ENCODE measurements around the gene TPM3.
A peak's percentile ranks its signal among the peaks of the same experiment; 100 is the strongest.
"Not testable (repeated sequence)": the region's sequence is repeated elsewhere in the genome, so short reads cannot be mapped to it uniquely, and the experiment has no call there.

Gene TPM3

DNA sequence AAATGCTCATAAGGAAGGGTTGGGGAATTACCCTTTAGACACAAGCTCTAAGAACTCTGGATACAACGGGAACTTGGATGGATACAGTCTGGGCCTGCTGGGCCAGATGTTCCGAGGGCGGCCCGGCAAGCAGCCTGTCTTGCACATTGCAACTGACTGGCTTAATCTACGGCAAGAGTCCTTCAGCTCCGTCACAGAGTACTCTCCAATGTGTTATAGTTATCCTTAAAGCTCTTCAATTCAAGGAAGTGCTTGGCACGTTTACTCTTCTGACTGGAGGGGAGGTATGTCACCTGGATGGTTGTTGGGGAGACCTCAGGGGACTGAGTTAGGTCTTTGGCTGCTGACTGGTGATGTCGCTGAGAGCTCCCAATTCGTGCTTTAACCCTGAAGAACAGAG, 15.4 kb upstream of the TPM3 start:
- no peaks in the 10 kb centered on the region for H3K9me3 ChIP-seq (ENCODE audit: insufficient read depth, low read depth, low read length)
- peaks cover 34% of the 10 kb centered on the region; the same call in 1 of the 2 replicates for H3K36me3 ChIP-seq (ENCODE audit: insufficient read depth, low read length)
- no peaks in the 10 kb centered on the region for H4K20me1 ChIP-seq (ENCODE audit: insufficient read depth, low read length, poor library complexity, severe bottlenecking)
- no peaks in the 10 kb centered on the region for H3K79me2 ChIP-seq (ENCODE audit: insufficient read depth, low read length)
- TF ChIP-seq, protein P1, sequence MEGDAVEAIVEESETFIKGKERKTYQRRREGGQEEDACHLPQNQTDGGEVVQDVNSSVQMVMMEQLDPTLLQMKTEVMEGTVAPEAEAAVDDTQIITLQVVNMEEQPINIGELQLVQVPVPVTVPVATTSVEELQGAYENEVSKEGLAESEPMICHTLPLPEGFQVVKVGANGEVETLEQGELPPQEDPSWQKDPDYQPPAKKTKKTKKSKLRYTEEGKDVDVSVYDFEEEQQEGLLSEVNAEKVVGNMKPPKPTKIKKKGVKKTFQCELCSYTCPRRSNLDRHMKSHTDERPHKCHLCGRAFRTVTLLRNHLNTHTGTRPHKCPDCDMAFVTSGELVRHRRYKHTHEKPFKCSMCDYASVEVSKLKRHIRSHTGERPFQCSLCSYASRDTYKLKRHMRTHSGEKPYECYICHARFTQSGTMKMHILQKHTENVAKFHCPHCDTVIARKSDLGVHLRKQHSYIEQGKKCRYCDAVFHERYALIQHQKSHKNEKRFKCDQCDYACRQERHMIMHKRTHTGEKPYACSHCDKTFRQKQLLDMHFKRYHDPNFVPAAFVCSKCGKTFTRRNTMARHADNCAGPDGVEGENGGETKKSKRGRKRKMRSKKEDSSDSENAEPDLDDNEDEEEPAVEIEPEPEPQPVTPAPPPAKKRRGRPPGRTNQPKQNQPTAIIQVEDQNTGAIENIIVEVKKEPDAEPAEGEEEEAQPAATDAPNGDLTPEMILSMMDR (conservative IDR thresholded peaks at IDR 0.05; ENCODE audit: low read length) = no peak
- no peak for TF ChIP-seq EZH2phosphoT487 (IDR thresholded peaks at IDR 0.05; ENCODE audit: borderline replicate concordance)
- no peaks in the 10 kb centered on the region for H3F3A ChIP-seq (ENCODE audit: low read depth)
- H3K4me1 ChIP-seq (ENCODE audit: insufficient read depth, low read length, poor library complexity, severe bottlenecking) = no peaks in the 10 kb centered on the region
- no peaks in the 10 kb centered on the region for H3K9me2 ChIP-seq (replicated peaks; ENCODE audit: low read depth, low read length)
- H3K4me3 ChIP-seq (ENCODE audit: low read length, poor library complexity, severe bottlenecking) = no peak overlapping the region
- H3K9ac ChIP-seq (ENCODE audit: low read depth, low read length, poor library complexity, severe bottlenecking) = no peak overlapping the region
- H2AFZ ChIP-seq (ENCODE audit: low read length) = no peak overlapping the region
- H3K27me3 ChIP-seq (ENCODE audit: insufficient read depth, low read length, poor library complexity, severe bottlenecking) = no peaks in the 10 kb centered on the region
- no peak overlapping the region for H3K4me2 ChIP-seq (ENCODE audit: low read depth, low read length, poor library complexity, severe bottlenecking)

DNA sequence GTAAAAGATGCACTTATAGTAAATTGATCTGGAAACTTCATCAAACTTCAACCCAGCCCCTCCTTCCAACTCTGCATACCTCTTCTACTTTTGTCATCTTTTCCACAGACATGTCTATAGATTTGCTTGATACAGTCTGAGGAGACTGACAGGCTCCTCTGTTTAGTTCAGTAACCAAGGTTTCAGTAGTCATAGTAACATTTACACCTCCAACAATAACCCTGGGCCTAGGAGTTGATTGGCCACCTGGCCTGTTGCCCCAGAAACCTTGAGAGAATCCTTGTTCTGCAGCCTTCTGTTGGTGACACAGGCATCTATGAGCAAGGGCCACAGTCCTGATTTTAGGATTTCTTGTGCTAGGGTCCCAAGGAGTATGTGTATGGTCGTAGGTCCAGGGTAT, 14.3 kb upstream of the TPM3 start, which contains the start of gene CFAP141:
TSS of gene CFAP141 (minus strand) at position 138 of the 400 bp plus-strand sequence. CDS start at position 112, 26 bp downstream.
- no peaks in the 10 kb centered on the region for H3F3A ChIP-seq (ENCODE audit: low read depth)
- no peak for TF ChIP-seq EZH2phosphoT487 (IDR thresholded peaks at IDR 0.05; ENCODE audit: borderline replicate concordance)
- TF ChIP-seq, protein P1 (conservative IDR thresholded peaks at IDR 0.05; ENCODE audit: low read length) = no peak

GRCh38 chr1:154205778-154206177, 13.9 kb upstream of the TPM3 start:
- H2AFZ ChIP-seq (ENCODE audit: low read length); H4K20me1 ChIP-seq (ENCODE audit: insufficient read depth, low read length, poor library complexity, severe bottlenecking): not testable (repeated sequence)

More for the DNA sequence above, 14.3 kb upstream of the TPM3 start, which contains the start of gene CFAP141:
- H3K4me3 ChIP-seq (ENCODE audit: low read length, poor library complexity, severe bottlenecking) = no peak within 1 kb of the TSS
- no peaks in the 10 kb centered on the region for H3K4me1 ChIP-seq (ENCODE audit: insufficient read depth, low read length, poor library complexity, severe bottlenecking)
- no peak within 1 kb of the TSS for H3K9ac ChIP-seq (ENCODE audit: low read depth, low read length, poor library complexity, severe bottlenecking)
- H3K9me3 ChIP-seq (ENCODE audit: insufficient read depth, low read depth, low read length) = no peaks in the 10 kb centered on the region
- H3K27me3 ChIP-seq (ENCODE audit: insufficient read depth, low read length, poor library complexity, severe bottlenecking) = no peaks in the 10 kb centered on the region
- H3K36me3 ChIP-seq (ENCODE audit: insufficient read depth, low read length) = peaks cover 27% of the 10 kb centered on the region; the same call in 1 of the 2 replicates
- no peak within 1 kb of the TSS for H2AFZ ChIP-seq (ENCODE audit: low read length)
- no peak within 1 kb of the TSS for H3K4me2 ChIP-seq (ENCODE audit: low read depth, low read length, poor library complexity, severe bottlenecking)
- no peaks in the 10 kb centered on the region for H3K9me2 ChIP-seq (replicated peaks; ENCODE audit: low read depth, low read length)
- H3K79me2 ChIP-seq (ENCODE audit: insufficient read depth, low read length) = no peaks in the 10 kb centered on the region
- no peaks in the 10 kb centered on the region for H4K20me1 ChIP-seq (ENCODE audit: insufficient read depth, low read length, poor library complexity, severe bottlenecking)

DNA sequence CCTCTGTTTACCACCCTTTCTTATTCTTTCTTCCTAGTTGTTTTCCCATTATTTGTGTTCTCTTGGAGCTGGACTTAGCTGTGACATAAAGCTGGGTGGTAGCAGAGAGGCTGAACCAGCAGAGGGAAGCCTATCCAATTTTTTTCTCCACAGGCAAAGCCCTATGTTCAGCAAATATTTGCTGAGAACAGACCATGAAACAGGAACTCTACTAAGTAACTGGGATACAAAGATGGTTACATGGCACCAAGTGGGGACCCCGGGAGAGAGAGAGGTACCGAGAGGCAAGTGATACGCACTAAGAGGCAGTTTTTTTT, 7.6 kb upstream of the TPM3 start:
- peaks cover 5% of the 10 kb centered on the region for H3K4me1 ChIP-seq (ENCODE audit: insufficient read depth, low read length, poor library complexity, severe bottlenecking)
- no peaks in the 10 kb centered on the region for H3F3A ChIP-seq (ENCODE audit: low read depth)
- H4K20me1 ChIP-seq (ENCODE audit: insufficient read depth, low read length, poor library complexity, severe bottlenecking) = no peaks in the 10 kb centered on the region
- H3K36me3 ChIP-seq (ENCODE audit: insufficient read depth, low read length) = no peaks in the 10 kb centered on the region
- peak overlapping the region; percentile 69 for H3K4me2 ChIP-seq (ENCODE audit: low read depth, low read length, poor library complexity, severe bottlenecking)
- H3K9me3 ChIP-seq (ENCODE audit: insufficient read depth, low read depth, low read length) = no peaks in the 10 kb centered on the region
- peak overlapping the region; percentile 42 for H3K4me3 ChIP-seq (ENCODE audit: low read length, poor library complexity, severe bottlenecking)
- no peaks in the 10 kb centered on the region for H3K27me3 ChIP-seq (ENCODE audit: insufficient read depth, low read length, poor library complexity, severe bottlenecking)
- peak overlapping the region; percentile 82 for H2AFZ ChIP-seq (ENCODE audit: low read length)
- H3K79me2 ChIP-seq (ENCODE audit: insufficient read depth, low read length) = no peaks in the 10 kb centered on the region
- H3K9me2 ChIP-seq (replicated peaks; ENCODE audit: low read depth, low read length) = no peaks in the 10 kb centered on the region
- peak overlapping the region; percentile 6 for H3K9ac ChIP-seq (ENCODE audit: low read depth, low read length, poor library complexity, severe bottlenecking)
- TF ChIP-seq, protein P1 (conservative IDR thresholded peaks at IDR 0.05; ENCODE audit: low read length) = no peak
- no peak for TF ChIP-seq EZH2phosphoT487 (IDR thresholded peaks at IDR 0.05; ENCODE audit: borderline replicate concordance)

More at GRCh38 chr1:154205778-154206177, 13.9 kb upstream of the TPM3 start:
- not testable (repeated sequence) for H3F3A ChIP-seq (ENCODE audit: low read depth); H3K27me3 ChIP-seq (ENCODE audit: insufficient read depth, low read length, poor library complexity, severe bottlenecking); H3K4me1 ChIP-seq (ENCODE audit: insufficient read depth, low read length, poor library complexity, severe bottlenecking); H3K4me2 ChIP-seq (ENCODE audit: low read depth, low read length, poor library complexity, severe bottlenecking); H3K79me2 ChIP-seq (ENCODE audit: insufficient read depth, low read length); H3K4me3 ChIP-seq (ENCODE audit: low read length, poor library complexity, severe bottlenecking); H3K9ac ChIP-seq (ENCODE audit: low read depth, low read length, poor library complexity, severe bottlenecking); H3K9me2 ChIP-seq (replicated peaks; ENCODE audit: low read depth, low read length); H3K9me3 ChIP-seq (ENCODE audit: insufficient read depth, low read depth, low read length)
- peaks cover 27% of the 10 kb centered on the region; the same call in 1 of the 2 replicates for H3K36me3 ChIP-seq (ENCODE audit: insufficient read depth, low read length)

Measured in Loucy (cell line).